HG03280 (cell line): ENCODE data around the gene AGXT.
"Not testable (repeated sequence)": the region's sequence is repeated elsewhere in the genome, so short reads cannot be mapped to it uniquely, and the experiment has no call there.

Experiments
- ATAC-seq: cut with Tn5 transposase; IDR thresholded peaks from one replicate; pipeline ENCODE4 v1.9.1; 2021; ENCODE audit warnings: mild to moderate bottlenecking, moderate library complexity; ENCODE audit not compliant: unreplicated experiment

AGXT gene

GRCh38 chr2:240839152-240840143 is 29.2 kb upstream of the AGXT start:
- no peak for ATAC-seq

DNA sequence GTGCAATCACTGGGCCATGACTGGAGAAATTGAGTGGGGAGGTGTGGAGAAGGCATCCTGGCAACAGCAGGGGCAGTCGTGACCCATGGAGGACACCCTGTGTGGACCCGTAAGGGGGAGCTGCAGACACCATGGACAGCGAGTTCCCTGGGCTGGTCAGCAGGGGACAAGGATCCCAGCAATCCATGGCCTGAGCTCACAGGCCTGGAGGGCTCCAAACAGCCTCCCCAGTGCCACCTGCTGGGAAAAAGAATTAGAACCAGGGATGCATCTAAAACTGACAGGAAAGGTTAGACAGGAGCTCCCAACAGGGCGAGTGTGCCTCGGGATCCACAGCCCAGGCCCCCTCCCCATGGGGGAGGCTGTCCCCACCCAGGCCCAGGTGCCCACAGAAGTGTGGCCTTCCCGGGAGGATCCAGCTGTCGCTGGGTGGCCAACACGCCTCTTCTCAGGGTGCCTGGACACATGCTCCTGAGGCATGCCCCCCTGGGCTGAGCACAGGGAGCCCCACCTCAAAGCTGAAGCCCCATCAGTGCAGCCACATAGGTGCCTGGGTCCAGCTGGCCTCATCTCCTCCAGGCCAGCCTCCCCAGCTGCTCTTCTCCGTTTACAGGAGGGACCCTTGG is 28.1 kb upstream of the AGXT start:
- no peak for ATAC-seq

GRCh38 chr2:240846309-240846708 is 22.3 kb upstream of the AGXT start:
- ATAC-seq = not testable (repeated sequence)

GRCh38 chr2:240846873-240847595 is 21.6 kb upstream of the AGXT start:
- ATAC-seq = no peak

DNA sequence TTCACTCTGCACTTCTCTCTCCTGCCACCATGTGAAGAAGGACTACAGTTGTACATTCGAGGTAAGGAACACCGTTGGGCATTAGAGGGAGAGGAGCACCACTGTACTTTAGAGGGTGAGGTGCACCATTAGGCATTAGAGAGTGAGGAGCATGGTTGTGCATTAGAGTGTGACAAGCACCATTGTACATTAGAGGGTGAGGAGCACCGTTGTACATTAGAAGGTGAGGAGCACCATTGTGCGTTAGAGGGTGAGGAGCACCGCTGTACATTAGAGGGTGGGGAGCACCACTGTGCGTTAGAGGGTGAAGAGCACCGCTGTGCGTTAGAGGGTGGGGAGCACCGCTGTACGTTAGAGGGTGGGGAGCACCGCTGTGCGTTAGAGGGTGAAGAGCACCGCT is 20.8 kb upstream of the AGXT start:
- no peak for ATAC-seq

DNA sequence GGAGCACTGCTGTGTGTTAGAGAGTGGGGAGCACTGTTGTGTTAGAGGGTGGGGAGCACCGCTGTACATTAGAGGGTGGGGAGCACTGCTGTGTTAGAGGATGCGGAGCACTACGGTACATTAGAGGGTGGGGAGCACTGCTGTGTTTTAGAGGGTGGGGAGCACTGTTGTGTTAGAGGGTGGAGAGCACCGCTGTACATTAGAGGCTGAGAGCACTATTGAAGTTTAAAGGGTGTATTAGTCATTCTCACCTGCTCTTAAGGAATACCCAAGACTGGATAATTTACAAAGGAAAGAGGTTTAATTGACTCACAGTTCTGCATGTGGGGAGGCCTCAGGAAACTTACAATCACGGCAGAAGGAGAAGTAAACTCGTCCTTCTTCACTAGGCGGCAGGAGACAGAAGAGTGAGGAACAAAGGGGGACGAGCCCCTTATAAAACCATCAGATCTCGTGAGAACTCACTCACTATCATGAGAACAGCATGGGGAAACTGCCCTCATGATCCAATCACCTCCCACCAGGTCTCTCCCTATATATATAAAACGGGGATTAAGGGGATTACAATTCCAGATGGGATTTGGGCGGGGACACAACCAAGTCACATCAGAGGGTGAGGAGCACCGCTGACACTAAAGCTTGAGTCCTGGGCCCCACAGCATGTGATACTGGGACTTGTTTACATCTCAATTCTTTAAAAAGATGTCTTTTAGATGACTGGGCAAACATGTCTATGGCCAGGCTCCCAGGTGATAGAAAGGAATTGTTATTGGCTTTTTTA is 19.5 kb upstream of the AGXT start:
- ATAC-seq = no peak

GRCh38 chr2:240850026-240850425 is 18.6 kb upstream of the AGXT start:
- no peak for ATAC-seq

- no peak for ATAC-seq
These were observed 17.9 kb upstream of the AGXT start for GRCh38 chr2:240850756-240851077.

DNA sequence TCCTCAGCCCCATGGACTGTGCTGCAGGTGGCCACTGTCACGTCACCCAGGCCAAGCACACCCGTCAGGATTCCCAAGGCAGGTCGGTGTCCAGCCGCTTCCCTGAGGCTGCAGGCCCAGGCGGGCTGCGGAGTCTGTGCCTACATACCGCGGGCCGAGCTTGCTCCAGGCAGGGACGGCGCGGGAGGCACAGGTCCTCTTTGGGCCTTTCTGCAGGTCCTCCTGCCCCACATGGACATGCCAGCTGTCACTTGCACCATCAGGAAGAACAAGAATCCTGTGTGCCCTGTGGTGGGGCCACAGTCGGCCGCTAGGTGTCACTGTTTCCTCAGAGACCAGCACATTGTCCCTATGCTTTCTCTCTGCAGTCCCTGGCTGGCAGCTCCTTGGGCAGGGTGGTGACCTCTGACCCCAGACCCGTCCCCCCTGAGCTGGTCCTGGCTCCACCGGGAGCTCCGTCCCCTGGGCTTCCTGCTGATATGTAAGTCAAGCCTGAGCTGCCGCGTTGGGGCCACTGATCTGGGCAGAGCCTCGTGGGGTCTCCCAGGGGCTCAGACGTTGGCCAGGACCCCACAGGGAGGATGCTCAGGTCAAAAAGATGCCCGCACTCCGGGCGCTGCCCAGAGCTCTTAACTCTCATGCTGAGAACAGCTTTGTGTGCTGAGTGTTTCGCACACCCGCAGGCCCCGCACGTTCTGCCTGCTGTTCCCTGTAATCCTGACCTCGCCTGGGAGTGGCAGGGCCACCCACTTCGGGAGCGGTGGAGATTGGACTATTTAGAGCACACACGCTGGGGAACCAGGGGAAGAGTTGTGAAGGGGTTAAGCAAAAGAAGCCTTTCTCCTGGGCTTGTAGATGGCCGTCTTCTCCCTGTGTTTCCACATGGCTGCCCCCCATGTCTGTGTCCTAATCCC is 17.3 kb upstream of the AGXT start:
- peak; percentile 57 for ATAC-seq

DNA sequence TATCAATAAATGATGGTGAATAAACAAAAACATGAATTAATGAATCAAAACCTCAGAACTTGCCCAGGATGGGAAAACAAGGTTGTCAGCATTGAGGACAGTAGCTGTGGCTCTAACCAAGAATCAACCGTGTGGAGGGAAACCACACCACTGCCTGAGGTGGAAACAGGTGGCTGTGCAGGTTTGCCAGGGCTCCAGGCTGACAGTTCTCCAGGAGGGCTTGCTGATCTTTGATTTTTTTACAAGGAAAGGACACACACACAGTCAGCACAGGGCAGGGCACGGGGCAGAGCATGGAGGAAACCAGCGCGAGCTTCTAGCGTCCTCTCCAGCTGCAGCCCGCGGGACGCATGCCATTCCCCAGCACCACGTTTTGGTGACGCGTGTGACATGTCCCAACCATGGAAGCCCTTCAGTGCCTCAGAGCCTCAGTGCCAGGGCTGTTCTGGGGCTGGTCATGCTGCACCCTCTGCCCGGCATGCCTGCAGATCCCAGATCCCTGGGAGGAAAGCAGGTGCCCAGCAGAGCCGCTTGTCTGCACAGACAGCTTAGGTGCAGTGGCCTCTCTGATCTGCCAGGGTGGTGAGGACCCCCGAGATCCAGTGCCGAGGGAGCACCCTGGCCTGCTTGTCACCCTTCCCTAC is 15.8 kb upstream of the AGXT start:
- no peak for ATAC-seq

GRCh38 chr2:240855670-240856069 is 13.0 kb upstream of the AGXT start:
- no peak for ATAC-seq

- ATAC-seq = no peak
These were observed 12.3 kb upstream of the AGXT start for GRCh38 chr2:240856151-240856980.

DNA sequence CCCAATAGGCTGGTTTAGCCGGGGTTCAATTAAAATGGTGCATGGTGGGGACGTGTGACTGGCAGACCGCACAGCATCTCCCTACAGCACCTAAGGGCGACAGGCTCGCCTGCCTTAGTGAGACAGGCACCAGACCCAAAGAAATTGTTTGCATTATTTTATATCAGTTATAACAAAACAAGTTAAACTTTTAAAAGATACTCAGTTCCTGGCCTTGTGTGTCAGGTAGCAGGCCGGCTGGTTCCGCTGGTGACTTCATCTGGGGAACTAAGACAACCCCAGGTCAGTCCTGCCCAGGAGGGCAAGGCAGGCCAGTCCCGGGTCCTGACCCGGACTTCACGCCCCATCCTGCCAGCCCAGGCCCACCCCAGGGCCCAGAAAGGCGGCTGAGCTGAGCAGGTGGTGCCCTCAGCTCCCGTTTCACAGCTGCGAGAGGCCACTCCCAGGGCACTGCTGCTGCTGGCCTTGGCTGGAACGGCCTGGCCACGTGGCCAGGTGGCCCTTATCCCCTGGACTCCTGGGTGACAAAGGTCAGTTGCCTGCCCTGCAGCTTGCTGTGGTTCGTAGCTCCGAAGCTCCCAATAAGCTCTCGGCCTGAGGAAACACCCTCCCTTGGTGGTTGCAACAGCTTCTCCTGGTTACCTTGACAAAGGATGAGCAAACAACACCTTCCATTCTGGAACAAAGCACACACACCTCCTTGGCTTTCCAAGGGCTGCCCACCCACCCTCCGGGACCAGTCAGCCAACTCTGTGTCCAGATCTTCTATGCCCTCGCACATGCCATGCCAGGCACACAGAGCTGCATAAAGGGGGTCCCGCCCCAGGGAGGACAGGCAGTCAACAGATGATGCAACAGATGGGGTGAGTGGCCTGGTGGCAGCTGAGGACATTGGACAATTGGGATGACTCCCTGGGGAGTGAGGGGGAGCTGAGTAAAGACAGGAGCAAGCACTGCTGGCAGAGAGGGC is 11.3 kb upstream of the AGXT start:
- ATAC-seq = no peak

DNA sequence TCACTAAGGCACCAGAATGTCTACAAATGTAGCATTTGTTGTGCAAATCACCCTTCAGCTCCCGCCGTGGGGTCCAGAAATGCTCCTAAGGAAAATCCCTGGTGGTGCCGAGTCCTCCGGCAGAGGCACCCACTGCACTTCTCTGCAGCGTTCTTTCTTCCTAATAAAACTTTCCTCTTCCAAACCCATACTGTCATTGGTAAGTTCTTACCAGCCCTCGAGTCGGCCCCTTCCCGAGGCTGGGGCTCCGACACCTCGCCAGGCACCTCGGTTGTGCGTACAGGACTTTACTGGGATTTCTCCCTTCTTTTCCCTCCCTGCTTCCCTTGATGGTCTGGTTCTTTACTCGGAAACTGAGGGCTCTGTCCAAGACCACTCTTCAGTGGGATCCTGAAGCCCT is 10.3 kb upstream of the AGXT start:
- ATAC-seq = no peak

DNA sequence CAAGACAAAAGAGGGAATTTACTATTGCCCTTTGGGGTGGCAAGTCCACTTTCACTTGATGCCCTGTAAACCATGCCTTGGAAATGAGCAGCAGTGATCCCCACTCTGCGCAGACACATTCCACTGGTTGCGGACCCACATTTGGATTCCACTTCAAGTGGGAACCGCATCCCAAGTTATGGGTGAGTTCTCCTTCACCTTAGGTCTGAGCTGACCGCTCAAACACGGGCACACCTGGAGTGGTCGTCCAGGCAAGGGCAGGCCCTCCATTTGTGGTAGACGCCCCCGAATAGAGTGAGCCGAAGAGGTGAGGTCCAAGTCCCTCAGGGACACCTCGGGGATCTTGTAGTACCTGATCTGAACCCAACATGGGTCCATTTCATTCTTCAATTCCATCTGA is 9.8 kb upstream of the AGXT start:
- no peak for ATAC-seq

DNA sequence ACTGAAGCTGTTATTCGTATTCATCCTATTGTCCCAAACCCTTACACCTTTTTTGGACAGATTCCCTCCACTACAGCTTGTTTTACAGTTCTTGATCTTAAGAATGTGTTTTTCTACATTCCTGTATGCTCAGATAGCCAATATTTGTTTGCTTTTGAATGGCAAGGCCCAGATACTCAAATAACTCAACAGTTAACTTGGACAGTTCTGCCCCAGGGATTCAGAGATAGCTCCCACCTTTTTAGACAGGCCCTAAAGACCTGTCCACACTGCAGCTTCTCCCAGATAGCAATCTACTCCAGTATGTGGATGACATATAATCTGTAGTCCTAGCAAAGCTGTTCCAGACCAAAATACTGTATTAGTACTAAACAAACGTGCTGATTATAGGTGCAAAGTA is 7.1 kb upstream of the AGXT start:
- ATAC-seq = no peak

GRCh38 chr2:240864475-240864874 is 4.1 kb upstream of the AGXT start:
- ATAC-seq = no peak
